22Rv1 (cell line): ENCODE results near the gene RFPL3.
"Not testable (repeated sequence)": the region's sequence is repeated elsewhere in the genome, so short reads cannot be mapped to it uniquely, and the experiment has no call there.

Experiments used
- H3K27ac ChIP-seq: fragments of 450-650 bp; 2 replicates; pipeline ENCODE4 v1.5.1; 2017
- ZFX ChIP-seq: fragments of 450-650 bp; IDR thresholded peaks from 2 replicates; pipeline ENCODE4 v1.6.1; 2017; ENCODE audit warnings: antibody characterized with exemption, borderline replicate concordance
- TF ChIP-seq, protein P1 (sequence below): fragments of 450-650 bp; IDR thresholded peaks from 2 replicates; pipeline ENCODE4 v1.5.1; 2017; ENCODE audit warnings: mild to moderate bottlenecking

RFPL3 gene

DNA sequence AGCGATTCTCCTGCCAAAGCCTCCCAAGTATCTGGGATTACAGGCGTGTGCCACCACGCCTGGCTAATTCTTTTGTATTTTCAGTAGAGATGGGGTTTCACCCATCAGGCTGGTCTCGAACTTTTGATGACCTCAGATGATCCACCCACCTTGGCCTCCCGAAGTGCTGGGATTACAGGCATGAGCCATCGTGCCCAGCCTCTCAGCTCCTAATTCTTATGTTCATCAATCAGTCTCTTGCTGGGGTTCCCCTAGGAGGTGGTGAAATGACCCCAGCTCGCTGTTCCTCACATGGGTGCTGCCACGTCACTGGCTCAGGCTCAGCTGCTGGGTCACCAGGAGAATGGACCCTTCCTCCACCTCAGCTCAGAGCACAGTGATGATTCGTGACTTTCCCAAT lies at the start of gene RFPL3:
TSS of gene RFPL3 (plus strand) at position 301 of the 400 bp plus-strand sequence. CDS start 205 bp downstream, outside the sequence.
- not testable (repeated sequence) for H3K27ac ChIP-seq

DNA sequence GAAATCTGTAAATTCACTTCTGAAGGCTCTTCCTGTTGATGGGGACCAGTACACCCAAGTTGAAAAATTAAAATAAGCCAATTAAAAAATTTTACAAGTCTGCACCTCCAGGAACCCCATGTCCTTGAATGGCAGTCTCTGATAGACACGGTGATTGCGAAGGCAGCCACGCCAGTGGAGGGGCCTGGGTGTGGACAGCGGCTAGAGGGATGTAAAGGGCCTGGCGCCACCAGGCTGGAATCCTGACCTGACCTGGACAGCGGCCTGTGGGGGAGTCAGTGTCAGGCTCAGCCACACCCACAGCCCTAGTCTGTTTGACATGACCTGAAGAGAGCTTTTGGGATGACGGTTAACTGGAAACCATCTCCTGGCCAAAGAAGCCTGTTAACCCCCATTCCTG lies 49.5 kb upstream of the RFPL3 start:
- no peak for TF ChIP-seq ZFX
- TF ChIP-seq, protein P1, sequence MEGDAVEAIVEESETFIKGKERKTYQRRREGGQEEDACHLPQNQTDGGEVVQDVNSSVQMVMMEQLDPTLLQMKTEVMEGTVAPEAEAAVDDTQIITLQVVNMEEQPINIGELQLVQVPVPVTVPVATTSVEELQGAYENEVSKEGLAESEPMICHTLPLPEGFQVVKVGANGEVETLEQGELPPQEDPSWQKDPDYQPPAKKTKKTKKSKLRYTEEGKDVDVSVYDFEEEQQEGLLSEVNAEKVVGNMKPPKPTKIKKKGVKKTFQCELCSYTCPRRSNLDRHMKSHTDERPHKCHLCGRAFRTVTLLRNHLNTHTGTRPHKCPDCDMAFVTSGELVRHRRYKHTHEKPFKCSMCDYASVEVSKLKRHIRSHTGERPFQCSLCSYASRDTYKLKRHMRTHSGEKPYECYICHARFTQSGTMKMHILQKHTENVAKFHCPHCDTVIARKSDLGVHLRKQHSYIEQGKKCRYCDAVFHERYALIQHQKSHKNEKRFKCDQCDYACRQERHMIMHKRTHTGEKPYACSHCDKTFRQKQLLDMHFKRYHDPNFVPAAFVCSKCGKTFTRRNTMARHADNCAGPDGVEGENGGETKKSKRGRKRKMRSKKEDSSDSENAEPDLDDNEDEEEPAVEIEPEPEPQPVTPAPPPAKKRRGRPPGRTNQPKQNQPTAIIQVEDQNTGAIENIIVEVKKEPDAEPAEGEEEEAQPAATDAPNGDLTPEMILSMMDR = no peak
- no peak overlapping the region for H3K27ac ChIP-seq

DNA sequence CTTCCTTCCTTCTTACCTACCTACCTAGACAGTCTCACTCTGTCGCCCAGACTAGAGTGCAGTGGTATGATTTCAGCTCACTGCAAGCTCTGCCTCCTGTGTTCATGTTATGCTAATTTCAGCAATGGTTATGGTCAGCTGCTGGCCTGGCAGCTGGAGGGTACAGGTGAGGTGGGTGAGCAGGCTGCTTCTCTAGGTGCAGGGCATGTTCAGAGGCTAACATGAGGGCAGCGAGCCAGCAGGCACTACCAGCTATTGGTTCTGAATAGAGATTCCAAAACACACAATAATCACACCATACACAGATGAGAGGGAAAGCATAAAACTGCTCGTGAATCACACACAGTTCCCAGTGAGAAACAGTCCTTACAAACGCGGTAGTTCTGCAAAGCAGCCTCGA lies 48.7 kb upstream of the RFPL3 start:
- no peak overlapping the region for H3K27ac ChIP-seq
- TF ChIP-seq, protein P1 = no peak
- no peak for TF ChIP-seq ZFX

DNA sequence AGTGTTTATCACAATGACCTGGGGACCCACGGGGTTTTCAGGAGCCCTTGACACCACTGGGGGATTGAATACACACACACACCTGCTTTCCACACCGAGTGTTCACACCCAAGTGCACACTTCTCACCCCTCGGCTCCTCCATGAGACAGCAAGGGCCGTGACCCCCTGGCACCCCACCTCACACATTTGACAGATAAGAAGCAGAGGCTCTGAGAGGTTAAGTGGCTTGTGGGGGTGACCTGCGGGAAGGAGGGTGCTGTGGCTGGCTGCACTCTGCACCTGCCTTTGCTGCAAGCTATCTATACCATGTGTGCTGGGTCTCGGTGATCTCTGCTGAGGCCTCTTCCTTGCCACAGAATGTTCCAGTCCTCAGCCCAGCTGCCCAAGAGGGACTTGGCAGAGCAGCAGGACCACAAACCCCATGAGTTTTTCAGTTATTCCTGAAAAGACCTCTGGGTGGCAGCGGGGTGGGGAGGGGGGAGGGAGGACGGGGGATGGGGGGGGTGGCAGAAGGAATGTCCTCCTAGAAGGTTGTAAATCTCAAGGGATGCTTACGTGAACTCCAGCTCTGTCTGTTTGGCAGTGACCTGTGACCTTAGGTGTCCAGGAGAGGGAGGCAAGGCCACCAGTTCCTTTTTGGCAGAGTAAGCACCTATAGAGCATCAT lies 47.9 kb upstream of the RFPL3 start:
- TF ChIP-seq, protein P1 = no peak
- no peak for TF ChIP-seq ZFX
- H3K27ac ChIP-seq = no peak overlapping the region

DNA sequence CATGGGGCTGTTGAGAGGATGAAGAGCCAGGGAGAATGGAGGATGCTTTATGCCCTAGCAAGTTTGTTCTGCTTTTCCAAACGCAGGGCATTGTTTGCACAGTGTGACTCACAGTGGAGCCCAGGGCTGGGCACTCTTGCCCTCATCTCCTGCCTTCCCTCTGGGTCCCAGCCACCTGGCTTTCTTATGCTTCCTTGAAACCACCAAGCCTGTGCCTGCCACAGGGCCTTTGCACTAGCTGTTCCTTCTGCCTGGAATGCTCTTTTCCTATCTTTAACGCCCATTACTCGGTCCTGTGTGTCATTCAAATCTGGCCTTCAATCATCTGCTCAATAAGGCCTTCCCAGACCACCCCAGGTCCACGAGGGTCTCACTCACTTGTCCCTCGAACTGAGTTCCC lies 46.9 kb upstream of the RFPL3 start:
- TF ChIP-seq ZFX = no peak
- TF ChIP-seq, protein P1 = no peak
- no peak overlapping the region for H3K27ac ChIP-seq

DNA sequence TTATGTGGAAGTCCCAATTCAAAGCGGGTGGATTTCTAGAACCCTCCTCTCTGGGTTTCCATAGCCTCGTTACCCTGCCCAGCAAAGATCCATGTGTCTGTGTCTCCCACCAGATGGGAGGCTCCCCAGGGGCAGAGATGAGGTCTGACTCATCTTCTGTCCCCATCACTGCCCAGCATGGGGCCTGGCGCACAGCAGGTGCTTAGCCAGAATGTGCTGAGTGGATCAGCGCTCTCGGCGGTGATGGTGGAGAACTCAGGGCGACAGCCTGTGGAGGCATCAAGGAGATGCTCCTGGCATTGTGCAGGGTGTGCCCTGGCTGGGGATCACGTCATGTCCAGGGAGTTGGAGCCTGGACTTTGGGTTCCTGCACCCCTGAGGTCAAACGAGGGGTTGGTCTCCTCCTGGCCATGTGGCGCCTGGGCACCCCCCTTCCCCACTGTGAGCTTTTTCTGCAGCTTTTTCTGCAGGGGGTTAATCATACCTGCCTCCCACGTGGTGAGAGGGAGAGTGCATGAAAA lies 46.1 kb upstream of the RFPL3 start:
- TF ChIP-seq, protein P1 = no peak
- no peak for TF ChIP-seq ZFX

DNA sequence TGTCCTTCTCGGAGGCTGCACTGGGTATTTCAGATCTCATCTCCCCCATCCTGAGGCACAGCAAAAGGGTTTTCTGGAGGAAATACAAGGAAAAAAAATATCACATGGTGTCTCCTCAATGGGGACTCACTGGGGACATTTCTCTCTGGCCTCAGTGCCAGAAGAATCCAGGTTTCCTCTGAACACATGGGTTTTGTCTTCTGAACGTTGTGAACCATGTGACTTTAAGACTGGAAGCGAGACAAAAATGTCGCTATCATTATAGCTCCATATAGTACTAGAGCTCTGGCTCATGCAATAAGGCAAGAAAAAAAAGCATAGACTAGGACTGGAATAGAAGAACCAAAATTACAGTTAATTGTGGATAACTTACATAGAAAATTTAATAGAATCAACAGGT lies 44.9 kb upstream of the RFPL3 start:
- TF ChIP-seq, protein P1 = no peak
- no peak for TF ChIP-seq ZFX
- no peak overlapping the region for H3K27ac ChIP-seq

More for the DNA sequence above, 46.1 kb upstream of the RFPL3 start:
- H3K27ac ChIP-seq = no peak overlapping the region

DNA sequence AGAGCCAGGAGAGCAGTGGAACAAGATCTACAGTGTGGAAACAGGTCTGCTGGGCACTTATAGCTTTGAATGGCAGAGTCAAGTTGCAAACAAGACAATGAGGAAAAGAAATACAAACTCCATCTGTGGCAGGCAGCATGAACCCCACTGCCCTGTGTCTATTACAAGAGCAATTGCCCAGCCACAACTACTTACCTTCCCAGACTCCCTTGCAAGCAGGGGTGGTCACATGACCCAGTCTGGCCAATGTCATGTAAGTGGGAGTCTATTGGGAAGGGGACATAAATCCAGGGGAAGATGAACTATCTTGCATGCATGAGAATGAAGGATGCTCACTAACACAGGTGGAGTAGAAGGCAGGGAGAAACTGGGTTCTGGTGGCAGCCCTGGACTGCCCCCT lies 44.1 kb upstream of the RFPL3 start:
- no peak for TF ChIP-seq ZFX
- TF ChIP-seq, protein P1 = no peak
- H3K27ac ChIP-seq = no peak overlapping the region
